Hematopoietic multipotent progenitor cell treated with erythropoietin and hydrocortisone succinate and interleukin-3 and kit ligand, for 6 days (in vitro differentiated cells): ENCODE data around the gene THOC3.
"Not testable (repeated sequence)": the region's sequence is repeated elsewhere in the genome, so short reads cannot be mapped to it uniquely, and the experiment has no call there.

Experiments
- DNase-seq: peaks from one replicate; pipeline ENCODE4 v3.0.0-alpha.2; 2015

THOC3 gene

GRCh38 chr5:175928752-175929151 lies 39.4 kb downstream of the THOC3 start:
- DNase-seq = not testable (repeated sequence)

- not testable (repeated sequence) for DNase-seq
Measured at GRCh38 chr5:175925106-175925505, 43.0 kb downstream of the THOC3 start.

- DNase-seq = no peak
Measured at GRCh38 chr5:175922192-175922885, 45.8 kb downstream of the THOC3 start.

- DNase-seq = no peak
Measured at GRCh38 chr5:175921061-175921730, 46.9 kb downstream of the THOC3 start.

GRCh38 chr5:175920231-175920811 lies 47.8 kb downstream of the THOC3 start:
- DNase-seq = no peak

- DNase-seq = not testable (repeated sequence)
Measured at GRCh38 chr5:175915066-175916037, 52.8 kb downstream of the THOC3 start.

GRCh38 chr5:175913835-175914672 lies 54.1 kb downstream of the THOC3 start:
- DNase-seq = not testable (repeated sequence)

DNA sequence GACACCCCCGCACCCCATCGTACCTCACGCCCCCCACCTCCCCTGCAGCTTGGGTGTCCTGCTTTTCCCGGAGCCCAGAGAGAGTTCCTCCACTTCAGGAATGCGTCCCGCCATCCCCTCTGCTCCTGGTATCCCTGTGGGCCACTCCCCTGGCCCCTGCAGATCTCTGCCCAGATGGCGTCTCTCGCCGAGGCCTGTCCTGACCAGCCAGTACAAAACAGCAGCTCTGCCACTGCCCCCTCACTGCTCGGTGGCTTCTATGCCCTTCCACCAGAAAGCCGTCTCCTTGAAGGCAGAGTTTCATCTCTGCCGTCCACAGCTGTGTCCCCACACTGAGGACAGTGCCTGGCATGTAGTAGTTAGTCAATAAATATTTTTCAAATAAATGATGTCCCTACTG lies 58.0 kb downstream of the THOC3 start:
- DNase-seq = not testable (repeated sequence)
